T-helper 2 cell treated with Interferon-gamma antibody and Interleukin-4, amounts not matched to agents 5 μg/mL and 100 μg/mL, for 36 hours (primary cell): Measurements from ENCODE around the gene IMP4.
A peak's percentile ranks its signal among the peaks of the same experiment; 100 is the strongest.
"Not testable (repeated sequence)": the region's sequence is repeated elsewhere in the genome, so short reads cannot be mapped to it uniquely, and the experiment has no call there.

Experiments
- DNase-seq: peaks from one replicate; pipeline ENCODE4 v3.0.0; 2021; ENCODE audit warnings: low spot score
- H3K27ac Mint-ChIP-seq: one replicate; pipeline ENCODE4 v1.8.0; 2021; ENCODE audit warnings: mild to moderate bottlenecking, mixed read lengths
- H3K27me3 Mint-ChIP-seq: one replicate; pipeline ENCODE4 v1.8.0; 2021; ENCODE audit warnings: low read depth, mixed read lengths
- H3K36me3 Mint-ChIP-seq: one replicate; pipeline ENCODE4 v1.8.0; 2021; ENCODE audit warnings: low read depth, mixed read lengths
- H3K4me1 Mint-ChIP-seq: one replicate; pipeline ENCODE4 v1.8.0; 2021; ENCODE audit warnings: low read depth, mixed read lengths
- H3K4me3 Mint-ChIP-seq: one replicate; pipeline ENCODE4 v1.8.0; 2022; ENCODE audit warnings: mild to moderate bottlenecking, moderate library complexity, mixed read lengths
- H3K9me3 Mint-ChIP-seq: one replicate; pipeline ENCODE4 v1.8.0; 2021; ENCODE audit warnings: mixed read lengths

IMP4 gene

GRCh38 chr2:130327703-130328527, 14.8 kb upstream of the IMP4 start:
- Mint-ChIP-seq H3K4me3 (no peak overlapping the region), H3K27me3 (peaks cover 56% of the 10 kb centered on the region), H3K9me3 (no peaks in the 10 kb centered on the region), H3K27ac (no peak overlapping the region), H3K36me3 (no peaks in the 10 kb centered on the region), H3K4me1 (peaks cover 5% of the 10 kb centered on the region)
- no peak for DNase-seq

GRCh38 chr2:130328710-130329109, 14.0 kb upstream of the IMP4 start:
- peaks cover 48% of the 10 kb centered on the region for H3K27me3 Mint-ChIP-seq
- no peak overlapping the region for H3K27ac Mint-ChIP-seq
- peaks cover 5% of the 10 kb centered on the region for H3K4me1 Mint-ChIP-seq
- no peaks in the 10 kb centered on the region for H3K36me3 Mint-ChIP-seq
- no peaks in the 10 kb centered on the region for H3K9me3 Mint-ChIP-seq
- no peak for DNase-seq
- no peak overlapping the region for H3K4me3 Mint-ChIP-seq

GRCh38 chr2:130332271-130333073, 10.2 kb upstream of the IMP4 start:
- H3K27ac Mint-ChIP-seq, result no peak overlapping the region
- no peaks in the 10 kb centered on the region for H3K36me3 Mint-ChIP-seq
- H3K4me1 Mint-ChIP-seq, result peaks cover 5% of the 10 kb centered on the region
- peaks cover 33% of the 10 kb centered on the region for H3K27me3 Mint-ChIP-seq
- no peaks in the 10 kb centered on the region for H3K9me3 Mint-ChIP-seq
- peak; percentile 57 for DNase-seq
- H3K4me3 Mint-ChIP-seq, result peak overlapping the region; percentile 39

- not testable (repeated sequence) for H3K9me3 Mint-ChIP-seq, H3K36me3 Mint-ChIP-seq, DNase-seq, H3K4me1 Mint-ChIP-seq, H3K4me3 Mint-ChIP-seq, H3K27ac Mint-ChIP-seq
- peaks cover 33% of the 10 kb centered on the region for H3K27me3 Mint-ChIP-seq
Measured at GRCh38 chr2:130333253-130333652, 9.4 kb upstream of the IMP4 start.

GRCh38 chr2:130334026-130334425, 8.7 kb upstream of the IMP4 start:
- H3K36me3 Mint-ChIP-seq, result peaks cover 6% of the 10 kb centered on the region
- peaks cover 28% of the 10 kb centered on the region for H3K27me3 Mint-ChIP-seq
- no peak overlapping the region for H3K4me3 Mint-ChIP-seq
- peaks cover 5% of the 10 kb centered on the region for H3K4me1 Mint-ChIP-seq
- no peak overlapping the region for H3K27ac Mint-ChIP-seq
- DNase-seq, result no peak
- no peaks in the 10 kb centered on the region for H3K9me3 Mint-ChIP-seq

GRCh38 chr2:130335226-130335625, 7.5 kb upstream of the IMP4 start:
- Mint-ChIP-seq H3K4me3 (no peak overlapping the region), H3K36me3 (peaks cover 13% of the 10 kb centered on the region), H3K9me3 (no peaks in the 10 kb centered on the region), H3K27me3 (peaks cover 23% of the 10 kb centered on the region), H3K27ac (no peak overlapping the region), H3K4me1 (peaks cover 7% of the 10 kb centered on the region)
- no peak for DNase-seq

GRCh38 chr2:130336150-130336876, 6.4 kb upstream of the IMP4 start:
- H3K4me1 Mint-ChIP-seq, result peaks cover 14% of the 10 kb centered on the region
- no peak for DNase-seq
- H3K27ac Mint-ChIP-seq, result no peak overlapping the region
- no peak overlapping the region for H3K4me3 Mint-ChIP-seq
- H3K9me3 Mint-ChIP-seq, result no peaks in the 10 kb centered on the region
- H3K36me3 Mint-ChIP-seq, result peaks cover 18% of the 10 kb centered on the region
- H3K27me3 Mint-ChIP-seq, result peaks cover 14% of the 10 kb centered on the region

- Mint-ChIP-seq H3K4me1 (peaks cover 20% of the 10 kb centered on the region), H3K4me3 (peak overlapping the region; percentile 6), H3K36me3 (peaks cover 22% of the 10 kb centered on the region), H3K27ac (peak overlapping the region; percentile 46), H3K9me3 (no peaks in the 10 kb centered on the region), H3K27me3 (peaks cover 11% of the 10 kb centered on the region)
- DNase-seq, result peak; percentile 33
Measured at GRCh38 chr2:130336877-130337734, 5.6 kb upstream of the IMP4 start.

GRCh38 chr2:130337735-130338325, 4.9 kb upstream of the IMP4 start:
- H3K27me3 Mint-ChIP-seq, result peaks cover 6% of the 10 kb centered on the region
- no peak overlapping the region for H3K27ac Mint-ChIP-seq
- no peaks in the 10 kb centered on the region for H3K9me3 Mint-ChIP-seq
- DNase-seq, result no peak
- H3K4me1 Mint-ChIP-seq, result peaks cover 14% of the 10 kb centered on the region
- H3K36me3 Mint-ChIP-seq, result peaks cover 25% of the 10 kb centered on the region
- no peak overlapping the region for H3K4me3 Mint-ChIP-seq

GRCh38 chr2:130338793-130339345, 3.8 kb upstream of the IMP4 start:
- H3K4me3 Mint-ChIP-seq, result no peak overlapping the region
- no peaks in the 10 kb centered on the region for H3K9me3 Mint-ChIP-seq
- peaks cover 27% of the 10 kb centered on the region for H3K36me3 Mint-ChIP-seq
- peaks cover 6% of the 10 kb centered on the region for H3K27me3 Mint-ChIP-seq
- no peak for DNase-seq
- H3K4me1 Mint-ChIP-seq, result peaks cover 14% of the 10 kb centered on the region
- H3K27ac Mint-ChIP-seq, result no peak overlapping the region

GRCh38 chr2:130339885-130340745, 2.6 kb upstream of the IMP4 start:
- Mint-ChIP-seq H3K4me3 (peak overlapping the region; percentile 1), H3K9me3 (no peaks in the 10 kb centered on the region), H3K4me1 (peaks cover 14% of the 10 kb centered on the region), H3K36me3 (peaks cover 34% of the 10 kb centered on the region), H3K27ac (no peak overlapping the region), H3K27me3 (peaks cover 2% of the 10 kb centered on the region)
- DNase-seq, result no peak

GRCh38 chr2:130341562-130342019, 1.1 kb upstream of the IMP4 start:
- Mint-ChIP-seq H3K36me3 (peaks cover 45% of the 10 kb centered on the region), H3K27ac (peak overlapping the region; percentile 98), H3K9me3 (no peaks in the 10 kb centered on the region), H3K4me3 (peak overlapping the region; percentile 100), H3K27me3 (peaks cover 2% of the 10 kb centered on the region), H3K4me1 (peaks cover 14% of the 10 kb centered on the region)
- DNase-seq, result no peak
